Measurements from ENCODE around the gene RAD21L1.

Gene RAD21L1

DNA sequence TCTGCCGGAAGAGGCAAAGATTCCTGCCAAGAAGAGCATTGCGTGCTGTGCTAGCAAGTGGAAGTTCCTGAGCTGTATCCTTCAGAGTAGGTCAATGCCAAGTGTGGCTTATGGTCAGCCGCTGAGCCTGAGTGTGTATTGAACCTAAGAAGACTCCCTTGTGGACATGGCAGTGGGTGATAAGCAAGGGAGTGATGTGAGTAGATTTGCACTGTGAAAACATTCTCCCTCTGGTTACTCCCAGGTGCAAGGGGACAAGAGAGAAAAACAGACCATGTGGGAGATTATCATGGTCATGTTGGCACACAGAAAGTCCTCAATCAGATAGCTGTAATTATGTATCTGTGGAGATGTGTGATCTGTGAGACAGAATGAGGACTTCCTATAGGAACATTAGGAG, 35.0 kb upstream of the RAD21L1 start:
- no peak for TF ChIP-seq YY1 (IDR thresholded peaks at IDR 0.05; ENCODE audit: low read depth)
- TF ChIP-seq RAD21 (IDR thresholded peaks at IDR 0.05; ENCODE audit: low read depth): no peak
- TF ChIP-seq CEBPB (IDR thresholded peaks at IDR 0.05): no peak
- no peak for TF ChIP-seq TAF1 (IDR thresholded peaks at IDR 0.05; ENCODE audit: low read depth)
- no peak for TF ChIP-seq ZBTB7A (IDR thresholded peaks at IDR 0.05; ENCODE audit: low read depth)
- no peak for TF ChIP-seq REST (IDR thresholded peaks at IDR 0.05; ENCODE audit: low read depth)
- no peak for TF ChIP-seq NFIC (IDR thresholded peaks at IDR 0.05)
- no peak for TF ChIP-seq TCF12 (IDR thresholded peaks at IDR 0.05; ENCODE audit: low read depth)
- no peak for TF ChIP-seq EP300 (IDR thresholded peaks at IDR 0.05; ENCODE audit: borderline replicate concordance)
- no peak for TF ChIP-seq TEAD4 (IDR thresholded peaks at IDR 0.05)
- TF ChIP-seq USF1 (IDR thresholded peaks at IDR 0.05): no peak
- no peak for TF ChIP-seq CREB1 (IDR thresholded peaks at IDR 0.05; ENCODE audit: low read depth)
- TF ChIP-seq MAX (IDR thresholded peaks at IDR 0.05): no peak
- TF ChIP-seq EGR1 (IDR thresholded peaks at IDR 0.05): no peak
- TF ChIP-seq FOXM1 (IDR thresholded peaks at IDR 0.05; ENCODE audit: borderline replicate concordance, low read depth): no peak

DNA sequence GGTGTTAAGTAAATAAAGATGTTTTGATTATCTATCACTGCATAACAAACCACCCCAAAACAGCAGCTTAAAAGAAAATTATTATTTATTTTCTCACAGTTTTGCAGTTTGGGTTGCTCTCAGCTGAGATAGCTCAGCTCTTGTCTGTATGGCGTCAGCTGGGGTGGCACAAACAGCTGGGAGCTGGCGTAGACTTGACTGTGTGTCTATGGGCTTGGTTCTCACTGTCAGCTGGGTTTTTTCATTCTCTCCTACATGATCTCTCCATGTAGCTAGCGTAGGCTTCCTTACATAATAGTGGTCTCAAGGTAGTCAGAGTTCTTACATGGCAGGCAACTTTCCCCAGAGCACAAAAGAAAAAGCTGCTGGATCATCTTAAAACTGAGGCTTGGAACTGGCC, 34.5 kb upstream of the RAD21L1 start:
- no peak for TF ChIP-seq CREB1 (IDR thresholded peaks at IDR 0.05; ENCODE audit: low read depth)
- TF ChIP-seq YY1 (IDR thresholded peaks at IDR 0.05; ENCODE audit: low read depth): no peak
- no peak for TF ChIP-seq EP300 (IDR thresholded peaks at IDR 0.05; ENCODE audit: borderline replicate concordance)
- no peak for TF ChIP-seq EGR1 (IDR thresholded peaks at IDR 0.05)

GRCh38 chr20:1195226-1195625, 30.6 kb upstream of the RAD21L1 start:
- TF ChIP-seq EGR1 (IDR thresholded peaks at IDR 0.05) (no peak), USF1 (IDR thresholded peaks at IDR 0.05) (no peak), FOXM1 (IDR thresholded peaks at IDR 0.05; ENCODE audit: borderline replicate concordance, low read depth) (no peak), ZBTB7A (IDR thresholded peaks at IDR 0.05; ENCODE audit: low read depth) (no peak), YY1 (IDR thresholded peaks at IDR 0.05; ENCODE audit: low read depth) (no peak), CEBPB (IDR thresholded peaks at IDR 0.05) (no peak), RAD21 (IDR thresholded peaks at IDR 0.05; ENCODE audit: low read depth) (no peak), MAX (IDR thresholded peaks at IDR 0.05) (no peak), TCF12 (IDR thresholded peaks at IDR 0.05; ENCODE audit: low read depth) (no peak), CREB1 (IDR thresholded peaks at IDR 0.05; ENCODE audit: low read depth) (no peak), REST (IDR thresholded peaks at IDR 0.05; ENCODE audit: low read depth) (no peak), EP300 (IDR thresholded peaks at IDR 0.05; ENCODE audit: borderline replicate concordance) (no peak), TAF1 (IDR thresholded peaks at IDR 0.05; ENCODE audit: low read depth) (no peak), NFIC (IDR thresholded peaks at IDR 0.05) (no peak), TEAD4 (IDR thresholded peaks at IDR 0.05) (no peak)

DNA sequence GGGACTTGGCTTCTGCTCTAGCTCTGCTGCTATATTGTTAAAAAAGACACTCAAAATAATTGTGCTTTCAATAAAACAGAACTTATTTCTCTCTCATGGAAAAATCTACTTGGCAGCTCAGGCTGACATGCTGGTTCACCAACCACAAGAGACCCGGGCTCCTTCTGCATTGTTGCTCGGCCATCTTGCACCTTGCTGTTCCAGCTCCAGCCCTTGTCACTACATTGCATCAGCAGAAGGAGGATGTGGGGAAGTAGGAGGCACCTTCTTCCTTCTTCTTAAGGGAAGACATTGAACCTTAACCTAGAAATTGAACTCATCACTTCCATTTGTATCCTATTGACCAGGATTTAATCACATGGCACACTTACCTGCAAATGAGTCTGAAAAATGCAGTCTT, 29.2 kb upstream of the RAD21L1 start:
- TF ChIP-seq CEBPB (IDR thresholded peaks at IDR 0.05) (no peak), CREB1 (IDR thresholded peaks at IDR 0.05; ENCODE audit: low read depth) (no peak), USF1 (IDR thresholded peaks at IDR 0.05) (no peak), TCF12 (IDR thresholded peaks at IDR 0.05; ENCODE audit: low read depth) (no peak), REST (IDR thresholded peaks at IDR 0.05; ENCODE audit: low read depth) (no peak), ZBTB7A (IDR thresholded peaks at IDR 0.05; ENCODE audit: low read depth) (no peak), FOXM1 (IDR thresholded peaks at IDR 0.05; ENCODE audit: borderline replicate concordance, low read depth) (no peak), NFIC (IDR thresholded peaks at IDR 0.05) (no peak), TAF1 (IDR thresholded peaks at IDR 0.05; ENCODE audit: low read depth) (no peak), RAD21 (IDR thresholded peaks at IDR 0.05; ENCODE audit: low read depth) (no peak), YY1 (IDR thresholded peaks at IDR 0.05; ENCODE audit: low read depth) (no peak), EP300 (IDR thresholded peaks at IDR 0.05; ENCODE audit: borderline replicate concordance) (no peak), EGR1 (IDR thresholded peaks at IDR 0.05) (no peak), TEAD4 (IDR thresholded peaks at IDR 0.05) (no peak), MAX (IDR thresholded peaks at IDR 0.05) (no peak)

Measured in Ishikawa (cell line).